Chondrocyte (in vitro differentiated cells): ENCODE measurements around the gene HIKESHI. TPM values are rescaled to one million over a fixed set of nuclear protein-coding genes. Genes with fewer than 3 reads are reported as not detected.

ENCODE experiments used
- DNase-seq: peaks from one replicate; pipeline ENCODE4 v3.0.0; 2021; ENCODE audit warnings: mixed read lengths, low spot score
- H3K27ac Mint-ChIP-seq: one replicate; pipeline ENCODE4 v1.8.0; 2021; ENCODE audit warnings: mild to moderate bottlenecking, moderate library complexity, mixed read lengths; ENCODE audit not compliant: unreplicated experiment
- H3K27me3 Mint-ChIP-seq: 2 replicates; pipeline ENCODE4 v1.8.0; 2021; ENCODE audit warnings: low read depth, mixed read lengths
- H3K36me3 Mint-ChIP-seq: 2 replicates; pipeline ENCODE4 v1.8.0; 2021; ENCODE audit warnings: low read depth, mixed read lengths
- H3K4me1 Mint-ChIP-seq: 2 replicates; pipeline ENCODE4 v1.8.0; 2021; ENCODE audit warnings: low read depth, mild to moderate bottlenecking, mixed read lengths
- H3K4me3 Mint-ChIP-seq: one replicate; pipeline ENCODE4 v1.8.0; 2021; ENCODE audit warnings: mild to moderate bottlenecking, moderate library complexity, mixed read lengths; ENCODE audit not compliant: unreplicated experiment
- H3K9me3 Mint-ChIP-seq: 2 replicates; pipeline ENCODE4 v1.8.0; 2021; ENCODE audit warnings: low read depth, mixed read lengths
- long read RNA-seq: library from polyadenylated mRNA; stranded (forward); transcript quantifications from one replicate; pipeline ENCODE4 v2.0.0, GENCODE V29; 2021
- total RNA-seq: library from RNA; stranded (reverse); gene quantifications from 3 replicates; pipeline ENCODE4 v1.2.1, GENCODE V29; 2021
- TF ChIP-seq, protein P1 (sequence below): fragments of 200-600 bp; sonication (generic); IDR thresholded peaks from 2 replicates; pipeline ENCODE4 v1.5.0; 2021; ENCODE audit warnings: antibody characterized with exemption, mild to moderate bottlenecking, moderate library complexity

Gene HIKESHI, protein sequence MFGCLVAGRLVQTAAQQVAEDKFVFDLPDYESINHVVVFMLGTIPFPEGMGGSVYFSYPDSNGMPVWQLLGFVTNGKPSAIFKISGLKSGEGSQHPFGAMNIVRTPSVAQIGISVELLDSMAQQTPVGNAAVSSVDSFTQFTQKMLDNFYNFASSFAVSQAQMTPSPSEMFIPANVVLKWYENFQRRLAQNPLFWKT
- 32.1 to 39.4 TPM (median 34.5 TPM) in 3 replicates for total RNA-seq
- long read RNA-seq, transcript HIKESHI-201 (5 exons, 1,113 nt) = major isoform, 45 of 59 reads
- long read RNA-seq, partial matches to known transcripts = 0 of 59 reads
- long read RNA-seq, other reads (novel, unspliced or antisense) = 6 of 59 reads

DNA sequence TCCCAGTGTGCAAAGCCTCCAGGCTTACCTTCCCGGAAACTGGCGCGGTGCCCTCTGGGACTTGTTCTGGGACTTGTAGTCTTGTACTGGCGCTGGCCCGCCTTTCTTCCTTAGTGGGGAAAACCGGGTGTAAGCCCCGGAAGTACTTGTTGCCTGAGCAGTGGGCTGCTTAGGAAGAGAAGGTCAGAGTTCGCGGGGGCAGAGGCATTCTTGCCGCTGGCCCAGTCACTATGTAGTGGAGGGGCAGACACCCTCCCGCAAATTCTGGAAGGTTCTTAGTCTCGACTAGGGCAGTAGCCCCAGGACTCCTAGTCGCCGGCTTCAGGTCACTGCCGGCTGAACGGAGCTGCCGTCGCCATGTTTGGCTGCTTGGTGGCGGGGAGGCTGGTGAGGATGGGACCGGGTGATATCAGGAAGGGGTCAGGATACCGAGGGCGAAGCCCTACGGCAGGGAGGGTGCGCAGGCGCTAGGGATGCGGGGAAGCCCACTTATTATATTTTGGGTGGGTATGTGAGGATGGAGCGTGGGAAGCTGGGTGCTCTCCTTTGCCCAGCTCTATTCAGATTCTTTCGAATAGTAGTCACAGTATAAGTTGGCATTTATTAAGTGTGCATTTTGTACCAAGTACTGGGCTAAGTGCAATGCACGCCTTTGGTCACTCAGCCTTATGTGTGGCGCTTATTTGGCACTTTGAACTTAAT is at the start of gene HIKESHI:
Gene HIKESHI (plus strand): TSS at position 149 of the 702 bp plus-strand sequence. CDS start 209 bp downstream, at position 358.
- TF ChIP-seq, protein P1, sequence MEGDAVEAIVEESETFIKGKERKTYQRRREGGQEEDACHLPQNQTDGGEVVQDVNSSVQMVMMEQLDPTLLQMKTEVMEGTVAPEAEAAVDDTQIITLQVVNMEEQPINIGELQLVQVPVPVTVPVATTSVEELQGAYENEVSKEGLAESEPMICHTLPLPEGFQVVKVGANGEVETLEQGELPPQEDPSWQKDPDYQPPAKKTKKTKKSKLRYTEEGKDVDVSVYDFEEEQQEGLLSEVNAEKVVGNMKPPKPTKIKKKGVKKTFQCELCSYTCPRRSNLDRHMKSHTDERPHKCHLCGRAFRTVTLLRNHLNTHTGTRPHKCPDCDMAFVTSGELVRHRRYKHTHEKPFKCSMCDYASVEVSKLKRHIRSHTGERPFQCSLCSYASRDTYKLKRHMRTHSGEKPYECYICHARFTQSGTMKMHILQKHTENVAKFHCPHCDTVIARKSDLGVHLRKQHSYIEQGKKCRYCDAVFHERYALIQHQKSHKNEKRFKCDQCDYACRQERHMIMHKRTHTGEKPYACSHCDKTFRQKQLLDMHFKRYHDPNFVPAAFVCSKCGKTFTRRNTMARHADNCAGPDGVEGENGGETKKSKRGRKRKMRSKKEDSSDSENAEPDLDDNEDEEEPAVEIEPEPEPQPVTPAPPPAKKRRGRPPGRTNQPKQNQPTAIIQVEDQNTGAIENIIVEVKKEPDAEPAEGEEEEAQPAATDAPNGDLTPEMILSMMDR = no peak
- H3K4me3 Mint-ChIP-seq = peak within 1 kb of the TSS; percentile 99
- peak; percentile 100 for DNase-seq
- peaks cover 3% of the 10 kb centered on the region for H3K36me3 Mint-ChIP-seq
- peaks cover 21% of the 10 kb centered on the region for H3K4me1 Mint-ChIP-seq
- H3K9me3 Mint-ChIP-seq = no peaks in the 10 kb centered on the region
- H3K27ac Mint-ChIP-seq = peak within 1 kb of the TSS; percentile 99
- no peaks in the 10 kb centered on the region for H3K27me3 Mint-ChIP-seq

- H3K9me3 Mint-ChIP-seq = no peaks in the 10 kb centered on the region
- DNase-seq = no peak
- H3K36me3 Mint-ChIP-seq = peaks cover 2% of the 10 kb centered on the region
- peaks cover 7% of the 10 kb centered on the region for H3K4me1 Mint-ChIP-seq
- no peaks in the 10 kb centered on the region for H3K27me3 Mint-ChIP-seq
- no peak overlapping the region for H3K4me3 Mint-ChIP-seq
- H3K27ac Mint-ChIP-seq = no peak overlapping the region
- TF ChIP-seq, protein P1 = no peak
Observed at GRCh38 chr11:86255896-86256295, 46.1 kb upstream of the HIKESHI start.

GRCh38 chr11:86256608-86257007 is 45.4 kb upstream of the HIKESHI start:
- Mint-ChIP-seq H3K36me3 (peaks cover 2% of the 10 kb centered on the region), H3K4me1 (peaks cover 7% of the 10 kb centered on the region), H3K4me3 (no peak overlapping the region), H3K27me3 (no peaks in the 10 kb centered on the region), H3K27ac (no peak overlapping the region), H3K9me3 (no peaks in the 10 kb centered on the region)
- TF ChIP-seq, protein P1 = no peak
- DNase-seq = no peak

DNA sequence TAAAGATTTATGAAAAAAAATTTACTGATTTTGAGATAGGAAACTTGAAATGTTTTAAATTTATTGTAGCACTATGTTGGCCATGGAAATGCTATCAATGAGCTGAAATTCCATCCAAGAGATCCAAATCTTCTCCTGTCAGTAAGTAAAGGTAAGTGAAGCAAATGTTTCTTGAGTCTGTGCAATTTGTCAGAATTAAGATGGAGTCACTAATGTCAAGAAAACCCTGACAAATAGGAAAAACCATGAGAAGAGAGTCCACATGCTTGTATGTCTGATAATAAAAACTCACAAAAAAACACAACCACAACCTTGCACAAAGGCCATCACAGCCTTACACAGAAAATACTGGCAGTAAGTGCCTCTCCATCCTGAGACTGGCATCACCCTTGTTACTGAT is 44.6 kb upstream of the HIKESHI start:
- H3K27ac Mint-ChIP-seq = no peak overlapping the region
- peaks cover 2% of the 10 kb centered on the region for H3K36me3 Mint-ChIP-seq
- no peak overlapping the region for H3K4me3 Mint-ChIP-seq
- H3K27me3 Mint-ChIP-seq = no peaks in the 10 kb centered on the region
- H3K4me1 Mint-ChIP-seq = peaks cover 7% of the 10 kb centered on the region
- TF ChIP-seq, protein P1 = no peak
- no peaks in the 10 kb centered on the region for H3K9me3 Mint-ChIP-seq
- DNase-seq = no peak

GRCh38 chr11:86259730-86260129 is 42.3 kb upstream of the HIKESHI start:
- H3K4me3 Mint-ChIP-seq = no peak overlapping the region
- TF ChIP-seq, protein P1 = no peak
- H3K4me1 Mint-ChIP-seq = peaks cover 7% of the 10 kb centered on the region
- no peak overlapping the region for H3K27ac Mint-ChIP-seq
- peaks cover 8% of the 10 kb centered on the region for H3K36me3 Mint-ChIP-seq
- DNase-seq = no peak
- no peaks in the 10 kb centered on the region for H3K27me3 Mint-ChIP-seq
- no peaks in the 10 kb centered on the region for H3K9me3 Mint-ChIP-seq
